IPS-NIHi7 (cell line): ENCODE data around the gene SPRR3.

ENCODE experiments used
- DNase-seq: peaks from one replicate; pipeline ENCODE4 v3.0.0; 2012; ENCODE audit warnings: mixed read lengths; ENCODE audit errors: extremely low spot score

SPRR3 gene

GRCh38 chr1:153049211-153049610, 47.7 kb downstream of the SPRR3 start:
- DNase-seq, result no peak
